Karpas-422 (cell line): ENCODE data around the gene MLANA. TPM values are rescaled to one million over a fixed set of nuclear protein-coding genes. Genes with fewer than 3 reads are reported as not detected.

Experiments
- DNase-seq: peaks from one replicate; pipeline ENCODE4 v3.0.0-alpha.2; 2015
- H2AFZ ChIP-seq: fragments of 200-600 bp; sonication (generic); 2 replicates; pipeline ENCODE4 v1.6.1; 2014; ENCODE audit warnings: antibody characterized with exemption, low read length, mixed read lengths
- H3K27ac ChIP-seq: fragments of 200-600 bp; sonication (generic); 2 replicates; pipeline ENCODE4 v1.5.1; 2014; ENCODE audit warnings: mild to moderate bottlenecking, low read length, moderate library complexity
- H3K27me3 ChIP-seq: fragments of 200-600 bp; sonication (generic); 2 replicates; pipeline ENCODE4 v1.6.1; 2014; ENCODE audit warnings: low read length, mixed read lengths
- H3K36me3 ChIP-seq: fragments of 200-600 bp; sonication (generic); 2 replicates; pipeline ENCODE4 v1.6.1; 2014; ENCODE audit warnings: low read length, mixed read lengths; ENCODE audit not compliant: insufficient read depth
- H3K4me1 ChIP-seq: fragments of 200-600 bp; sonication (generic); 2 replicates; pipeline ENCODE4 v1.6.1; 2014; ENCODE audit warnings: mild to moderate bottlenecking, low read length, mixed read lengths
- H3K4me2 ChIP-seq: fragments of 200-600 bp; sonication (generic); 2 replicates; pipeline ENCODE4 v1.6.1; 2014; ENCODE audit warnings: low read length, low read depth, mild to moderate bottlenecking; ENCODE audit not compliant: poor library complexity, severe bottlenecking
- H3K4me3 ChIP-seq: fragments of 200-600 bp; sonication (generic); 2 replicates; pipeline ENCODE4 v1.5.1; 2014; ENCODE audit warnings: mild to moderate bottlenecking, antibody characterized with exemption, low read length, mixed read lengths
- H3K79me2 ChIP-seq: fragments of 200-600 bp; sonication (generic); 2 replicates; pipeline ENCODE4 v1.6.1; 2014; ENCODE audit warnings: mild to moderate bottlenecking, low read length, mixed read lengths
- H3K9ac ChIP-seq: fragments of 200-600 bp; sonication (generic); 2 replicates; pipeline ENCODE4 v1.6.0; 2014; ENCODE audit warnings: low read length
- H3K9me2 ChIP-seq: fragments of 200-600 bp; sonication (generic), shearing (Covaris generic); replicated peaks from 2 replicates; pipeline ENCODE4 v1.6.0; 2014; ENCODE audit warnings: mild to moderate bottlenecking, low read length, moderate library complexity; ENCODE audit not compliant: insufficient read depth
- H3K9me3 ChIP-seq: fragments of 300-700, 200-600 bp; sonication (generic); 2 replicates; pipeline ENCODE4 v1.6.1; 2014; ENCODE audit warnings: low read length, mixed read lengths
- H4K20me1 ChIP-seq: fragments of 200-600 bp; sonication (generic); 2 replicates; pipeline ENCODE4 v1.6.1; 2014; ENCODE audit warnings: mild to moderate bottlenecking, antibody characterized with exemption, low read length, low read depth; ENCODE audit not compliant: insufficient read depth
- total RNA-seq: library from RNA; depleted of rRNA; stranded (reverse); fragments of >200 nt; shearing (Covaris generic); gene quantifications from 2 replicates; pipeline ENCODE4 v1.2.3, GENCODE V29; 2014; ENCODE audit warnings: low replicate concordance

The MLANA gene
- total RNA-seq, 1 experiment from 2014 or later, result not detected

DNA sequence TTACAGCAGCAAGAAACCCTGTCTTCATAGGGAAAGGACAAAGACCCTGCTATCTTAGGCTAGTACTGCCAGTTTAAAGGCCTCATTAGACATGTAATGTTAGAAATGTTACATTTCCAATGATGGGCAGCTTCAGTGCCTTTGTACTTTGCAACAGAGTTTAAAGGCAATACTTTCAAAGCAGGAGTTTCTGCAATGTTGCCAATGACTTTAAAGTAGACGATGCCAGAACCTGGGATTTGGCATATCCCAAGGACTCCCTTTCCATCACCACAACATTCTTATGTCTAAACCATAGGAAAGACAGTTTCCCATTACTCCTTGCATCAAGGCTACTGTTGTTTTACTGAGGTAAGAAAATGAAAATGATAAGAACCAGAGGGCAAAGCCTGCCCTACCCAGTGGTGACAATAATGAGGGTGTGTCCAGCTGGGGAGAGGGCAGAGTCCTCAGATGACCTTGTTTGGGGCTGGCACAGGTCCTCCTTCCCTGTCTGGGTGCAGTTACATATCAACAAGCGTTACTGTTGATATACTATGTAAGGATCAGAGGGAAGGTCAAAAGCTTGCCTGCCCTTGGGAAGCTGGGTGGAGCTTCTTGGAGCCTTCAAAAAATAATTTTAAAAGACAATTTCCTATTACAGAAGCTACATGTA lies 27.5 kb upstream of the MLANA start:
- Histone ChIP-seq H3K27ac (no peak overlapping the region), H3K27me3 (no peaks in the 10 kb centered on the region), H3K4me1 (no peaks in the 10 kb centered on the region), H4K20me1 (no peaks in the 10 kb centered on the region), H3K79me2 (no peaks in the 10 kb centered on the region), H3K4me2 (no peak overlapping the region), H2AFZ (no peak overlapping the region), H3K4me3 (no peak overlapping the region), H3K36me3 (no peaks in the 10 kb centered on the region), H3K9me2 (no peaks in the 10 kb centered on the region), H3K9me3 (no peaks in the 10 kb centered on the region), H3K9ac (no peak overlapping the region)
- no peak for DNase-seq

DNA sequence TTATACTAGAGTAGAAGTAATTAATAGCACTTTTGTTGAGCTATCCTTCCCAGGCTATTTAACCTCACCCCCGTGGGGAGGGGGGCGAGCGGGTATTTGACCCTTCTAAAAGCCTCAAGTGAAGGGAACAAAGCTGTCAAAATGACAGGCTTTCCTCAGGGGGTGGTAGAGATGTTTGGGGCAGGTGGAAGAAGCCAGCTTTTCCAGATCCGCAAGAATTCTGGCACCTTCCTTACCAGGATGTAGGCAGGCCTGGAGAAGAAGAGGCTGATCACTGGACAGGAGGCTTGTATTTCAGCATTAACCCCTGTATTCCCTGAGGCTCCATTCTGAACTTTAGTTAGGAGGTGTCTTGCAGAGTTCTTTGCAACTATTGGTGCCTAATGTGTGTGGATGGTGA lies 26.2 kb upstream of the MLANA start:
- Histone ChIP-seq H3K4me2 (no peak overlapping the region), H3K9me2 (no peaks in the 10 kb centered on the region), H3K9ac (no peak overlapping the region), H3K9me3 (no peaks in the 10 kb centered on the region), H3K4me3 (no peak overlapping the region), H3K36me3 (no peaks in the 10 kb centered on the region), H4K20me1 (no peaks in the 10 kb centered on the region), H3K27me3 (no peaks in the 10 kb centered on the region), H3K4me1 (no peaks in the 10 kb centered on the region), H2AFZ (no peak overlapping the region), H3K79me2 (no peaks in the 10 kb centered on the region), H3K27ac (no peak overlapping the region)
- DNase-seq, result no peak

DNA sequence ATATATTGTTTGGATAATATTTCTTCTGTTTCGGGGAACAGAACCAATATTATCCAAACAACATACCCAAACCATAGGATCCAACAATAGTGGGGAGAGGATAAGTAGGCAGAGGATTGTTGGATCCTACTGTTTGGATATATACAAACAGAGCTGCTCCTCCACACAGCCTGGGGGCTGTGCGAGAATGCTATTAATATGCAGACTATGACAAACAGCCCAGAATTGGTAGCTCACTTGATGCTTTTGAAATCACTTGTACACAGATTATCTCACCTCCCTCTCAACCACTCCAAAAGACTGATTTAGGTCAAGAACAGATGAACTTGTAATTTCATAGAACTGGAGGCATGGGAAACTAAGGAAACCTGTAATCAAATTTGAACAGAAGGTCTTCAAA lies 24.4 kb upstream of the MLANA start:
- Histone ChIP-seq H3K4me1 (no peaks in the 10 kb centered on the region), H3K4me2 (no peak overlapping the region), H3K36me3 (no peaks in the 10 kb centered on the region), H3K79me2 (no peaks in the 10 kb centered on the region), H4K20me1 (no peaks in the 10 kb centered on the region), H3K27me3 (no peaks in the 10 kb centered on the region), H3K4me3 (no peak overlapping the region), H3K9me2 (no peaks in the 10 kb centered on the region), H3K27ac (no peak overlapping the region), H3K9ac (no peak overlapping the region), H2AFZ (no peak overlapping the region), H3K9me3 (no peaks in the 10 kb centered on the region)
- DNase-seq, result no peak

DNA sequence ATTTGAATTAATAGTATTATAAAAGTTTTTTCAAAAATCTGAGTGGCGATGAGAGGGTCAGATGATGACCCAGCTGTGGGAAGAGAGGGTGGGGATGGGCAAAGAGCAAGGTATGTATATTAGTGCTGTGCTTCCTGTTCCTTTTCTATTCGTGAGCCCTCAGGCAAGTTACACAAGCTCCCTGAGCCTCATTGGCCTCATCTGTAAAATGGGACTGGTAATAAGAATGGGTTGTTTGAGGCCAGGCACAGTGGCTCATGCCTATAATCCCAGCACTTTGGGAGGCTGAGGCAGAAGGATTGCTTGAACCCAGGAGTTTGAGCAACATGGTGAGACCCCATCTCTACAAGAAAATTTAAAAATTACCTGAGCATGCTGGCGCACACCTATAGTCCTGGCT lies 24.0 kb upstream of the MLANA start:
- Histone ChIP-seq H2AFZ (no peak overlapping the region), H3K27me3 (no peaks in the 10 kb centered on the region), H3K4me3 (no peak overlapping the region), H3K9me2 (no peaks in the 10 kb centered on the region), H3K4me2 (no peak overlapping the region), H3K9ac (no peak overlapping the region), H4K20me1 (no peaks in the 10 kb centered on the region), H3K4me1 (no peaks in the 10 kb centered on the region), H3K27ac (no peak overlapping the region), H3K9me3 (no peaks in the 10 kb centered on the region), H3K79me2 (no peaks in the 10 kb centered on the region), H3K36me3 (no peaks in the 10 kb centered on the region)
- no peak for DNase-seq

DNA sequence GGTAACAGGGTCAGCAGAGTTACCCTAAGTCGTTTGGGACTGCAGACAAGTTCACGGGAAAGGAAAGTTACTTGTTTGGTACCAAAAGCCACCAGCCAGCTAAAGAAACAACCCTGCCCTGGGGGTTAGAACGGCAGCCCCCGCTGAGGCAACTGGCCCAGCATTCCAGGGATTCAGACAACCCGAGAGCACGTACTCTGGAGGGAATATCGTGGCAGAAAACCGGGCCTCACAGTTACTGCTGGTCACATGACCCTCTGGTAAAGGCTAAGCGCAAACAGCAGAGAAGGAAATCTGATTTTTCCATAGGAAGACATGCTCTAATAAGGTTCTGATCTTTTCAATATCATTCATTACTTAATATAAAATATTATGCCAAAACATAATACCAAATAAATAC lies 22.5 kb upstream of the MLANA start:
- H3K27ac ChIP-seq, result no peak overlapping the region
- no peaks in the 10 kb centered on the region for H3K4me1 ChIP-seq
- no peak overlapping the region for H3K4me3 ChIP-seq
- DNase-seq, result no peak
- H2AFZ ChIP-seq, result no peak overlapping the region
- H3K9me3 ChIP-seq, result no peaks in the 10 kb centered on the region
- no peaks in the 10 kb centered on the region for H3K36me3 ChIP-seq
- H3K9ac ChIP-seq, result no peak overlapping the region
- H3K9me2 ChIP-seq, result no peaks in the 10 kb centered on the region
- H3K79me2 ChIP-seq, result no peaks in the 10 kb centered on the region
- no peaks in the 10 kb centered on the region for H3K27me3 ChIP-seq
- H3K4me2 ChIP-seq, result no peak overlapping the region
- H4K20me1 ChIP-seq, result no peaks in the 10 kb centered on the region

DNA sequence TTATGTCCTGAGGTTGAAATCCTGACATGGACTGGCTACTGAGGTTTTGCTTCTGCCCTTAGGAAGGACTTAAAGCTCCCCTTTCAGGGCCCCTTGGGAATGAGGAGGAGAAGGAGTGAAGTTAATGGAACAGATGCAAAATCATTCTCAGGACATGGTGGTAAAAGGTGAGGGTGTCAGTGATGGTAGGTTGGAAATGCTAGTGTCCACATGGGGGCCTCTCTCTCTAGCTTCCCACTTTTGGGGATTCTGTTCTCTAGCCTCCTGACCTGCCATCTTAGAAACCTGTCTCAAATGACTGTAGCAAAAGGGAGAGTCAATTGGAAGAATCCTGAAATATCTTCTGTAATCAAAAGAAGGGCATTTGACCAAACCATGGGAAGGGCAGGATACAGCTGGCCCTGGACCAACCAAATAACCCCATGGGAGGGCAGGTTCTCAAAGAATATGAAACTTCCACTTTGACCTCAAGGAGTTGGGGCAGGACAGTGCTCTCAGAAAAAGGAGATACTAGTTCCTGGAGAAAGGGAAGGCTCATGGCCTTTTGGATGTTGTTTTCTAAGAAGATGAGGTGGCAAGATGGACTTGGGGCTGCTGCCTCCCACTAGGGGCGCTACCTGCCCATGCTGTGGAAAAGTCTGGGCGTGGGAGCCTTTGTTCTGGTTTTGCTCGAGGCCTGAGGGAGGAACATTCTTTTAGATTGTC lies 21.2 kb upstream of the MLANA start:
- Histone ChIP-seq H3K79me2 (no peaks in the 10 kb centered on the region), H4K20me1 (no peaks in the 10 kb centered on the region), H3K27me3 (no peaks in the 10 kb centered on the region), H3K4me2 (no peak overlapping the region), H3K9me3 (no peaks in the 10 kb centered on the region), H3K9me2 (no peaks in the 10 kb centered on the region), H3K4me3 (no peak overlapping the region), H2AFZ (peak overlapping the region; percentile 22; the same call in 1 of the 2 replicates), H3K4me1 (no peaks in the 10 kb centered on the region), H3K27ac (no peak overlapping the region), H3K9ac (no peak overlapping the region), H3K36me3 (no peaks in the 10 kb centered on the region)
- DNase-seq, result peak; percentile 73

DNA sequence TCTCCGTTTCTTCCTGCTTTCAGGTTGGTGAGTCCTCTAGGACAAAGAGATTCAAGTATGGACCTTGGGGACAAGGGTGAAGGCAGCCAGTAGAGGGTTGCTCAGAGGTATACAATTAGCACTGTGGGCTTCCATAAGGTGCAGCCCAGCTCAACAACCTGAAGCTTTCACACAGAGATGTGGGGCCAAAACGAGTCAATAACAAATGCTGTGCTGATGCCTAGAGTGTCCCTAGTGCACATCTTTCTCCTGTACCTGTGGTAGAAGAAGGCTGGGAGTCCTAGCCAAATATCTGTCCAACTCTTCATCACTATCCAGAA lies 20.7 kb upstream of the MLANA start:
- Histone ChIP-seq H3K9me2 (no peaks in the 10 kb centered on the region), H3K9ac (no peak overlapping the region), H3K36me3 (no peaks in the 10 kb centered on the region), H3K27ac (no peak overlapping the region), H4K20me1 (no peaks in the 10 kb centered on the region), H3K4me1 (no peaks in the 10 kb centered on the region), H2AFZ (peak overlapping the region; percentile 22; the same call in 1 of the 2 replicates), H3K27me3 (no peaks in the 10 kb centered on the region), H3K4me3 (no peak overlapping the region), H3K4me2 (no peak overlapping the region), H3K9me3 (no peaks in the 10 kb centered on the region), H3K79me2 (no peaks in the 10 kb centered on the region)
- DNase-seq, result no peak

DNA sequence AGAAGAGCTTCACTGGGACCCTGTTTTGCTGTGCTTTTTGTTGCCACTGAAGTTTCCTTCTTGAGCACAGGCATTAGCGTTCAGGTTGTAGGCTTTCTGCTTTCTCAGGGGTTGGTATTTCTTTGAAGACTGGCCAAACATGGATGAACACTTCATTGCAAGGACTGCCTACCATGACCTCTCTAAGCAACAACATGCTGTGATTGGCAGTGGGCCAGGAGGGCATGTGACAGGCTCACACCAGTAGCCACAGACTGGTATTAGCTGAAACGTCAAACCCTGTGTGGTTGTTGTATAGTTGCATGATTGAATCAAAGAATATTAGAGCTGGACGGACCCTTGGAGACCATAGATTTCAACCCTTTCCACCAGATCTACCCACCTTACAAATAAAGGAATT lies 20.0 kb upstream of the MLANA start:
- Histone ChIP-seq H3K4me2 (no peak overlapping the region), H3K36me3 (no peaks in the 10 kb centered on the region), H3K27ac (no peak overlapping the region), H3K4me1 (no peaks in the 10 kb centered on the region), H3K9me3 (no peaks in the 10 kb centered on the region), H3K9ac (no peak overlapping the region), H3K79me2 (no peaks in the 10 kb centered on the region), H3K9me2 (no peaks in the 10 kb centered on the region), H3K27me3 (no peaks in the 10 kb centered on the region), H3K4me3 (no peak overlapping the region), H4K20me1 (no peaks in the 10 kb centered on the region), H2AFZ (no peak overlapping the region)
- DNase-seq, result no peak
